ENCODE results near the gene CNIH3.

Gene CNIH3

DNA sequence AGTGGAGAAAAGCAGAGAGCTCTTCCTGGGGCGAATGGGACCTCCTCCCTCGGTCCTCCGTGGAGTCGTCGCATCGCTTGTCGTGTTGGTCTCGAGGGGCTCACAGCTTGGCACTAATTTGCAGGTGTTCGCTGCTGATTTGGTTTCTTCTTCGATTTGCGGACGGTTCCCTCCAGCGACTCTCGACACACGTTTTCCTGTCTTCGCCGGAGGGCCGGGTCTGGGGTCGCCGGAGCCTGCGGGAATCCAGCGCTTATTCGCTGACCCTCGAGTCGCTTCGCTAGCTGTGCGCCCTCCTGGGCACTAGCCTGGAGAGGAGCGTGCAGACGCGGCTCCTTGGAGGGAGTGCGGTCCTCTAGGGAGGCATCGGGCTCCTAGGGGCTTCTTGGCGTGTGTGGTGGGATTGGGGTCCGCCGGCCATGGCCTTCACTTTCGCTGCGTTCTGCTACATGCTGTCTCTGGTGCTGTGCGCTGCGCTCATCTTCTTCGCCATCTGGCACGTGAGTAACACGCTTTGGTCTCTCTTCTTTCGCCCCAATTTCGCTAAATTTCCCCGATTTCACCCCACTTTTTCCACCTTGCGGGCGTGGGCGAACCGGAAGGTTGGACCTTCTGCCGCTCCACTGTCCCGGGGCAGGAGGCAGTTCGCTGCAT, 766 bp downstream of the CNIH3 start:
- no peak for DNase-seq (ENCODE audit: low read depth in 2 of 2)

DNA sequence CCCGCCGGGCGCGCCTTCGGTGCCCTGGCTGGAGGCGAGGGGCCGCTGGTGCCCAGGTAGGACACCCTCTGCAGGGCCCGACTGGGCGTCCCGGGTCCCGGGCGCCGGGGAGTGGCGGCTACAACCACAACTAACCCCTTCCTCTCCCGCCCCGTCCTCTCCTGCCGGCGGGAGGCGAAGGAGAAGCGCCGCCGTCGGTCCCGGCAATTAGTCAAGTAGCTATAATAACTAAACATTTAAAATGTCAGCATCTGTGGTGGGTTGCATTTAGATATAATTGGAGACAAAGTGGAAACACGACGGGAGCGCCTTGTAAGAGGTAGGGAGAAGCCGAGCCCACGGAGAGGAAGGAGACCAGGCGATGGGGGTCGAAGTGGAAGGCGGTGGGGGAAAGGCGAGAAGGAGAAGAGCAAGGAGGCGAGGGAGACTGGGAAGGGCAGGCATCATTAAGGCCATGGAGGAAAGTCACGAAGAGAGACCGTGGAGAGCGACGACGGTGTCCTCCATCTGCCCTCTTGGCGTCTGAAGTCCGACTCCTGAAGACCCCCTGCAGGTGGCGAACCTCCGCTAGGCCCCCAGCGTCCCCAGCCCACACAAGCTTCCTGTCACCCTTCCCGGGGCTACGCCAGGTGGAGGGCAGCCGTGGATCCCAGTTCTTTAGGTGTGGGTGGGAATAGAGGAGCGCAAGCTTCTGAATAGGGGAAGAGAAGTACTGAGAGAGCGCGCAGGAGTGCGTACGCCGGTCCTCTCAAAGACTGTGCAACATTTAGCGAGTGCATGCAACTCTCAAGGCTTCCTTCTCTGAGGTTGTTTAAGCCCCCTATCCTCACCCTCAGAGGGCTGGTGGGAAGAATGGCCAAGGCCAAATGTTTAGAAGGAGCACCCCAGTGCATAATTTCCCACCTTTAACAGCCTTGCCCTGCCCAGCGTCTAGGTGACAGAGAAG, 1.6 kb downstream of the CNIH3 start:
- DNase-seq (ENCODE audit: low read depth in 2 of 2): no peak

DNA sequence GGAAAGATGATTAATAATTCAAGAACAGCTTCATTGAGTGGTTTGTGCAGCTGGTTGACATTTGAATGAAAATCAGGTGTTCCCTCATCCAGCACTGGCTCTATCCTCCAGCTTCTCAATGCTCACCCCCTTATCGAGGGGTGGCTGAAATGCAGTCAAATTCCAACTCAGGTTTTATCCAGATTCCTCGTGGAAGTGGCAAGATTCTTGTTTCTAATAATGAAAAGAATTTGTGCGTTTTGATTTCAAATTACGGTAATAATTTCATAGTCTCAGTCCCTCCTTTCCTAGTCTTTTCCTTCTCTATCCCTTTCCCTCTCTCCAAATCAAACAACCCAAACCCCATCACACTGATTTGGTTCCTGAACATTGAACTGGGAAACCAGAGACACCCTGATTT, 3.1 kb downstream of the CNIH3 start:
- no peak for DNase-seq (ENCODE audit: low read depth in 2 of 2)

DNA sequence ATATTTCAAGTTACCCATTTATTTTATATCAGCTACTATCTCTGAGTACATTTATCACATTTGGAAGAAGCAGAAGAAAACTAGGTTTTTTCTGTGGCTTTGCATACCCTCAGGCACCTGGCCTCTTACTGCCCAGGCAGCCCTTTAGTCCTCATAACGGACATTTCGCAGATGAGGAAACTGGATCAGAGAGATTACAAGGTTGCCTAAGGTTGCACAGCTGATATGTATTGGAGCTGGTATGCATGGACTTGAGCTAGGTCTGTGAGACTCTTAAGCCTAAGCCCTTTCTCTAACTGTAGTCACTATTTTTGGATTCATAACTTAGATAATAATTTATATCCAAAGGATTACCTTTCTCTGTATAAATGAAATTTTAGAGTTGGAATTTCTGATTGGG, 4.0 kb downstream of the CNIH3 start:
- no peak for DNase-seq (ENCODE audit: low read depth in 2 of 2)

DNA sequence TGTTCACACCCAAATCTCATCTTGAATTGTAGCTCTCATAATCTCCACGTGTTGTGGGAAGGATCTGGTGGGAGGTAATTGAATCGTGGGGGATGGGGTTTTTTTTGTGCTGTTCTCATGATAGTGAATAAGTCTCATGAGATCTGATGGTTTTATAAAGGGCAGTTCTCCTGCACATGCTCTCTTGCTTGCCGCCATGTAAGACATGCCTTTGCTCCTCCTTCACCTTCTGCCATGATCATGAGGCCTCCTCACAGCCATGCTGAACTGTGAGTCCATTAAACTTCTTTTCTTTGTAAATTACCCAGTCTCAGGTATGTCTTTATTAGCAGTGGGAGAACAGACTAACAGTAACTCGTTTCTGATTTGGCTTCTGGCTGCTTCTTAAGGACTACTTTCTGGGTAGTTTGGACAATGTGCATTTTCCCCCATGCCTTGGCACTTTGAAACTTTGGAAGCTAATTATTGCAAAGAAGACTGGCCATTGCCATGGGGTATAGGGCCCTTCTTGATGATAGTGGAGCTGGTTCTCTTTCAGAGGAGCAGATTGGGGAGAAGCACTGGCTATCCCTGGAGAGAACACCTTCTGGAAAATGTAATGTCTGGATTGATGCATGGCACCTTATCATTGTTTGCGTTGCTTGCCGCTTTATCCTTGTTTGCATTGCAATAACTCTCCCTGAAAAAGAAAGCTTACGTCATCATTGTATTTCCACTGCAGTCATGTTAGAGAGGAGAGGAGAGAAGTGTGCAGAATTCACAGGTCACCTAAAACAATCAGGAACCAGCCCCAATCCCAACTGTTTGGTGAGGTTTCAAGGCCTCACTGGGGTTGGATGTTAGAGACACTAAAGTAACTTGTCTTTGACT, 5.9 kb downstream of the CNIH3 start:
- DNase-seq (ENCODE audit: low read depth in 2 of 2): no peak

DNA sequence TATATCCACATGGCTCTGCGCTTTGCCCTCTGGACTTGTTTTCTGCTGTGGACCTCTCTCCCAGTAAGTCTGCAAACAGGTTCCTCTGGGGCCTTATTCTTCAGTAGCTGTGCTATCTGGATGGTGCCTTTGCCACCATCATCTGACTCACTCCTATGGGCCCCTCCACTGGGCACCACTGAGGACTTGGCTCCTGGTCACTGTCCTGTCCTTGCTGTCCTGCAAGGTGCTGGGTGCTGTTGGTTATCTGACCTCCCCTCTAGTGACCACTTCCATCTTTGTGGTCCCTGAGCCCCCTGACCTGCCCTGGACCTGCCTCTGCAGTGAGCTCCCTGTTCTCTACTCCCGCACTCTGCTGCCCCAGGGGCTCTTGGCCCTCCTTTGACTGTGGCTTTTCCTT, 6.7 kb downstream of the CNIH3 start:
- DNase-seq (ENCODE audit: low read depth in 2 of 2): no peak

DNA sequence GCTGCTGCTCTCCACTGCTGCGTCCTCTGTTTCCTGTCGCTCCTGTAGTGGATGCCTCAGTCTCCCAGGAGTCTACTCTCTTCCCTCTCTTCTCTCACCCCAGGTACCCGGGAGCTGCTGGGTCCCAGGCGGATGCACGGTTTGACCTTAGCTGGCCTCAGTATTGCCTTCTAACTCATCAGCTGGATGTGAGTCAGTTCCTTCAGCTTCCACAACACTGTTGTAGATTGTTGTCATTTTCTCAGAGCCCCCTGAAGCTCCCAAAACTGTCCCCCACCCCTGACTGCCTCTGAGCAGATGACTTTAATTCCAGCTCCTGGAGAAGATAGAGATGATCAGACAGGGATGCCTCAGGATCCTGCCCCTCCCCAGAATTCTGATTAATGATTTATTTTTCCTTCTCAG, 7.2 kb downstream of the CNIH3 start:
- no peak for DNase-seq (ENCODE audit: low read depth in 2 of 2)

DNA sequence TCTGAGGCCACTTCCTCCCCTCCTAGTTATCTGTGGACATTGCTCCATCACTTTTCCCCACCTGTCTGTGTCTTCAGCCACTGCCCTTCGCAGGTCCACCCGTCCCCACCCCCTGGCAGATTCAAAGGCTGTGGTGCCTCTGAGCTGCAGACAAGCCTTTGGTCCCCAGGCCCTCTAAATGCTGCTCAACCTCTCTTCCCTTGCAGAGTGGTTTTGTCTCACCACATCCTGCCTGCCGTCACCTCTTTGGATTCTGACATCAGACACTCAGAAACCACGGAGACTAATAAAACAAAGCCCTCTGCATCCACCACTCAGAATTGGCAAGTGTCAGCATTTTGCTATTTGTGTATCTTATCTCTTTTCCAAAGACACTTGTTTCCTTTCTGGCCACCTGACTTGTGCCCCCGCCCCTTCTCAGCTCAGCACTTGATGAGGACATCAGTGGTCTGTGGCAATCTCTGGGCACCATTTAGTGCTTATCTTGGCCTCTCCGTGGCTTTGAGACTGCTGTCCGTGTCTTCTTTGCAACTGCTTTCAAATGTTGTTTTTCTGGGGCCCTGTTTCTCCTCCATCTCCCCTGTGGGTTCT, 7.7 kb downstream of the CNIH3 start:
- DNase-seq (ENCODE audit: low read depth in 2 of 2): peak in 1 of 2 donors; percentile 43

DNA sequence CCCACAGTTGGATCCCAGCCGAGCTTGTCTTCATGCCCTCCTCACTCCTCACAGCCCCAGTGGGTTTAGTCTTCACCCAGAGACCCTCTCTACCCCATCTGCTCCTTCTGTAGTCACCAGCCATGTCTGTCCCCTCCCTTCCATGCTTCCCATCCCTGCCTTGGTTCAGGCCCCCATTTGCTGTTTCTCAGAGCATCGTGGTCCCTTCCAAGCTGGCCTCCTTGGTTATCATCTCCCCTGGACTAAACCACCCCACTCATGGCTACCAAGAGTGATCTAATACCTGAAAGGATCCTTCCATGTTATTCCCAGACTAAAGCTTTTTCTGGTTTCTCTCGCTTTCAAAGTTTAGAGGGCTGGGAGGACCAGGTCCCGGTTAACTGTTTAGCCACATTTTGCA, 8.3 kb downstream of the CNIH3 start:
- no peak for DNase-seq (ENCODE audit: low read depth in 2 of 2)

DNA sequence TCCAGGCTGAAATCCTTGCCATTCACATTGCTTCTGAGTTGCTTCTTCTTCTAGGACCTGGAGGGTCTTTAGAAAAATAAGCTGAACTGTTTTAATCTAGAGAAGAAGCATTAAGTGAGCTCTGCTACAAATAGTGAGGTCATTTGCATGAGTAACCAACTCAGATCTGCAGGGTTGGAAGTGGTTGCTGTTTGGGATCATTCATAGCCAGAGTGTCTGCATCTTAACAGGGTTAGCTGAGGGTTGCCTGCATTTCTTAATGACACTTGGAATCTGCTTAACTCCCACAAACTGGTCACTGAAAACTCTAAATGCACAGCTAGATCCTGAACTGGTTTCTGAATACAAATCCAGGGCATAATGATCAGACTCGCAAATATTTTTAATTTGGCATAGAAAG, 9.9 kb downstream of the CNIH3 start:
- DNase-seq (ENCODE audit: low read depth in 2 of 2): no peak

DNA sequence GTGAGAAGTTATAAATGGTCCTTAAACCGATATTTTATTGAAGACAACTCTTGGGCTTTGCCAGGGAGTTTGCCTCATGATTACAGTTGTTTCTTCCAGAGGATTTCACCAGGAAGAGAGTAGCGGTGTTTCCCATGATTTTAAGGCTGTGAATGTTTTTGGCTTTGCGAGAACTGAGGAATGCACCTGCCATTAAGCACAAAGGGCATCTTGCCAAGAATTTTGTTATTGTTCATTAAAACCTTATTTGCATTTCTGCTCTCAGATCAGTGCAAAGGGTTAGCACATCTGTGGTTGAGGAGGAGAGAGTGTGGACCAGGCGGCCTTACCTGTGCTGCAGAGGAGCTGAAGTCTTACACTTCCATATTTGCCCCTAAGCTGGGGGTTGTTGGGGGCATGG, 13.8 kb downstream of the CNIH3 start:
- DNase-seq (ENCODE audit: low read depth in 2 of 2): no peak

DNA sequence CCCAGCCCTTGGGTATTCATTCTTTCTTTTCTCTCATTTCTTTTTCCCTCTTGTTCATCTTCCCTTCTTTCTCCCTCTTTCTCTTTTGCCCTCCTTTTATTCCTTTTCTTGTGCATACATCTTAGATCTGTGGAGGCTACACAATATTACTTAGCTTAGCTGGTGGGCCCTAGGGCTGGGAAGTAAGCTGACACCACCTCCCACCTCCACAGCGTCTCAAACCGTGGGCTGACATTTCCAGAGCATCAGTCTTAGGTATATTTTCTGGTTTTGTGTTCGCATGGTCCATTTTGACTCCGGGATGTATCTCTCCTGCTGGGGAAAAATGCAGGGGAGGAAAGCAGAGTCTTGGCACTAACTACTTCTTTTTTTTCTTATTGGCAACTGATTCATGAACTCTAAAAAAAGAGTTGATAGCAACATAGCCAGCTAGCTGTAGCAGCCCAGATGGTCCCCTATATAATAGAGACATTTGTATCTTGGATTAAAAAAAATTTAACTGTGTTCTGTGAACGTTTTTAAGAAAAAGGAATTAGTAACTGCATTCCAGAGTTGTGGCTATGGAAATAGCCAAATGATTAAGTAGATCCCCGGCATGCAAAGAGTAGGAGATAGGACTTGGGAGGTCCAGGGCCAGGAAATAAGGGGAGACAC, 15.5 kb downstream of the CNIH3 start:
- no peak for DNase-seq (ENCODE audit: low read depth in 2 of 2)

DNA sequence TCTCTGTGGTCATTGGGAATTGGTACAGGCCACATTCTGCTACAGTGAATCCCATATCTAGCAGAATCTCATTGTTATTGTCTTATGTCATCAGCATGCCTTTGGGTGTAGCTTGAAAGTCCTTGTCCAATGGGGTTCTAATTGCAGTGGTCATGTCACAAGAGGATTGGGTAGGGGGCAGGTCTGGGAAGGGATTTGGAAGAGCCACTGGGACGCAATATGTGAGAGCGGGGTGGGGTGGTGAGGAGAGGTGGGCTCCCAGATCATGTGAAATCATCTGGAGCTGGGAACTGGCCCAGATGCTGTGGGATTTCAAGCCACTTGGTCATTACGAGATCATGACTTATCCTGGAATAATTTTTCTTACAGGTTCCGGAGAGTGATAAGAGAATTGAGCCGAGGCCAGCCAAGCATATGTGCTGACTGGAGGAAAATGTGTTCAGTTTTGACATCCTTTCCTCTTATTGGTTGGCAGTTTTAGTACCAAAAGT, 16.3 kb downstream of the CNIH3 start:
- no peak for DNase-seq (ENCODE audit: low read depth in 2 of 2)

DNA sequence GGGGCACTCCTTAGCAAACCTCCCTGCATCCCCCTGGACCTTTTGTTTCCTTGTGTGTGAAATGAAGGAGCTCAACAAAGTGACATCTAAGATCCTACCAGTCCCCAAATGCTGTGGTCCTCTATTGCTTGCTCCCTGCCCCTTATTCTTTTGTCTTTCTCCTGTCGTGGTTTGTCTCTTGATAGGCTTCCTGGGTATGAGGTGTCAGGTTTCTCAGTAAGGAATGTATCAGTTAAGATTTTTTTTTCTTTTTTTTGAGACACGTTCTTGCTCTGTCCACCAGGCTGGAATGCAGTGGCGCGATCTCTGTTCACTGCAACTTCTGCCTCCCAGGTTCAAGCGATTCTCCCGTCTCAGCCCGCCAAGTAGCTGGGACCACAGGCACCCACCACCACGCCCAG, 16.8 kb downstream of the CNIH3 start:
- no peak for DNase-seq (ENCODE audit: low read depth in 2 of 2)

DNA sequence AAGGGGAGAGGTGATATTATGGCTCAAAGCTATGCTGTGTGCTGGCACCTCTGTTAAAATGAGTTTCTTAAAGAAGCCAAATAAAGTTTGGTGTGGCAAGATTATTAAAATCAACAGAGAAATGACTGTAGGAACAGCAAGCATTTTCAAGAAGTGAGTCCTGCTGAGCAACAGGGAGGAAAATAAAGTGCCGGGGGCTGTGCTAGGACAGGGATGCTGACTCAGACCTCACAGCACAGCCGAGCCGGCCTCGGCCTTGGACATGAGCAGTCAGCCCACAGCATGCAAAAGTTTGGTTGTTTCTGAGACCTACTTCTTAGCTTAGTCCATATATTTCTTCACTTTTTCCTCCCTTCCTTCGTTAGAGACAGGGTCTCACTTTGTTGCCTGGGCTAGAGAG, 19.2 kb downstream of the CNIH3 start:
- DNase-seq (ENCODE audit: low read depth in 2 of 2): no peak

DNA sequence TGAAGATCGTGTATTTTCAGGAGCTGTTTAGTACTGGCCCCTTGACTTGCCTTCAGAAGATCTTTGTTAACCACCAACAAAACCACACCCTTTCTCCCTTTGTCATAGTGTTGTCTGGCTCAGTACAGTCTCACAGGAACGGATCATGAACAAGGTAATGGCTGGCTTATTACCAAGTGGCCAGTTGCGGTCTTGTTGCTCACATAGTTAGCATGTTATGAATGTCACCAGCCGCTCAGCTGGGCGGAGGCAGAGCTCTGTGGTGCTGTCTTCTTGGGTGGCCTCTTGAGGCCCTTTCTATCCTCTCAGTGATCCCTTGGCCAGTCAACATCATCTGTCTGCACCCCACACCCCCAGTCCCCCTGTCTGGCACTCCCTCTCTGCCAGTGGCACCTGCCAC, 21.4 kb downstream of the CNIH3 start:
- DNase-seq (ENCODE audit: low read depth in 2 of 2): no peak

DNA sequence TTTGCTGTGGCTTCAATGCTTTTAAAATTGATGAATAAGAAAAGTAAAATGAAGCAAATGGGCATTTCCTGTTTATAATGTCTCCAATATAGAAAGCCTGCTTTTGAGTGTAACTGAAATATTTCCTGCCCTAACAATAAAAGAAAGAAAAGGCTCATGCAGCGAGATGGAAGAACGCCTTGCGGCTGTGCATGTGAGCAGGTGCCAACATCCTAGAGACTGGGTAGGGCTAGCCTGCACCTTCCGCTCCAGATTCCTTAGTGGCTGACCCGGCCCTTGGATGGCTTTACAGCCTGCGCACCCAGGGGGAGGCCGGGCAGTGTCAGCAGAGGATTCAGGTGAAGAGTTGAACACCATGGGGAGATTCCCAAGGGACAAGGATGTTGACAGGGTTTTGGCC, 21.8 kb downstream of the CNIH3 start:
- no peak for DNase-seq (ENCODE audit: low read depth in 2 of 2)

DNA sequence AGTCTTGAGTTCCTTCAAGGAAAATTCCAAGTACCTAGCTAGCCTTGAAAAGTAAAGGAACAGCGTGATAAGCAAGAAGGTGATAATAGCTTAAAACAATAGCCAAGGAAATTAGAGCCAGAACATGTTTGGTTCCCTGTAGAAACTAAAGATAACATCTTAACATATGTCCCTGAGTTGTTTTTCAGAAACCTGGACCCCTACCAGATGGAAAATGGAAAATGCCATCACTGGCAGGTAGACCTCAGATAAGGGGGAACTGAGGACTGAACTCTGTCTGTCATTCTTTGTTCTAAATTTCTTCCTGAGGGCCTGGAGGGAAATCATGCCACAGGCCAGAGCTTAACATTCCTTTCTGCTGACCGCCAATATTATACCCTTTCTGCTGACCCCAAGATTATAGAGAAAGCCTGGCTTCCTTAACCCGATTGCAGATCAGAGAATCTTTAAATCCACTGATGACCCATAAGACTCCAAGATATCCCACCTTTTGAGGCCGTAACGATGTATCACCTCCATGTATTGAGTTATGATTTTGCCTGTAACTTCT, 23.4 kb downstream of the CNIH3 start:
- no peak for DNase-seq (ENCODE audit: low read depth in 2 of 2)

DNA sequence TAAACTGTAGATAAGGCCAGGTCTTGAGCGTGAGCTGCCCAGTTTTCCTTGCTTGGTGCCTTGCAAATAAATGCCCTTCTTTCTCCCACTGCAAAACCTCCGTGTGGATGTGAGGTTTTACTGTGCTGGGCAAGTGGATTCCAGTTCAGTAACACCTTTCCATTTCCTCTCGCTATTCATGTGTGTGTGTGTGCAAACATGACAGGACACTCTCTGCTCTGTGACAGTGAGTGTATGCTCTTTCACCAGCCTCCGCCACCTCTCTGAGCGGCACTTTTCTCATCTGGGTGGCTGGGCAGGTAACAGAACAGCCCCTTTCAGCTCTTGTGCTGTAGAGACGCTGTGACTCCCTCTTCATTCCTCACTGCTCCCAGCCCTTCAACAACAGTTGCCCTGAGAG, 23.9 kb downstream of the CNIH3 start:
- DNase-seq (ENCODE audit: low read depth in 2 of 2): no peak

DNA sequence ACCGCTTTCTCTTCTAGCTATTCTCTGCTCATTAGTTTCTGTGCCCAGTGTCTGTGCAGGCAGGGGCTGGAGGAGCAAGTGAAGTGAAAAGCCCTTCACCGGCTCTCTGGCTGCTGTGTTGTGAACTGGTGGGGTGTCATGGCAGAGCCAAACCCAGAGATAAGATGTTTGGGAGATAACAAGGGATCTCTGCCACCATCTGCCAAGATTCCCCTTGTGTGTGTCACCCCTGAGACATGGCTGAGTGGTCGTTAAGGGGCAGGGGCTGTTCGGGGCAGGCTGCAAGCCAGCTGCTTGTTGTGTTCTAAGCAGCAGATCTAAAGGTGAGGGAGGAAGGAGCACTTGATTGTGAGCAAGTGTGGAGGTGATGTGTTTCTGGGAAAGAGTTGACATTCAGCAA, 24.5 kb downstream of the CNIH3 start:
- no peak for DNase-seq (ENCODE audit: low read depth in 2 of 2)

DNA sequence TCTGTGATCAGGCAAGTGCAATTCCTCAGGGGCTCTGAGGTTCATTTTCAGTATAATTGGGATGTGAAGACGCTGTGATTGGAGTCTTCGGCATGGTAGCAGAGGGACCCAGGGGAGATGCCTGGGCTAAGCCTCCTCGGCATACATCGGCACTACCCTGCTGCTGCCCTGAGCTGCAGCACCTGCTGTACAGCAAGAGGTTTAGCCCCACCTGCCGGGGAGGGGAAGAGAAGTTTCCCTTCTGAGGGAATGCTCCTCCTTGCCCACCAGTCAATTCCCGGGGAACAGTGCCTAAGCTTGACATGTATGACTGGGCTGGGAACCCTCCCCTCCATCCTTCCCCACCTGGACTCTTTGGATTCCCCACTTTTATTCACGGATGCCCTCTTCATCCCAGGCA, 24.9 kb downstream of the CNIH3 start:
- no peak for DNase-seq (ENCODE audit: low read depth in 2 of 2)

All from stimulated activated CD8-positive, alpha-beta memory T cell treated with anti-CD3 and anti-CD28 coated beads, Interleukin-2, amount 100 ng/mL, for 48 hours (primary cell).